ENCODE data around the gene GOLT1A.

Gene GOLT1A

DNA sequence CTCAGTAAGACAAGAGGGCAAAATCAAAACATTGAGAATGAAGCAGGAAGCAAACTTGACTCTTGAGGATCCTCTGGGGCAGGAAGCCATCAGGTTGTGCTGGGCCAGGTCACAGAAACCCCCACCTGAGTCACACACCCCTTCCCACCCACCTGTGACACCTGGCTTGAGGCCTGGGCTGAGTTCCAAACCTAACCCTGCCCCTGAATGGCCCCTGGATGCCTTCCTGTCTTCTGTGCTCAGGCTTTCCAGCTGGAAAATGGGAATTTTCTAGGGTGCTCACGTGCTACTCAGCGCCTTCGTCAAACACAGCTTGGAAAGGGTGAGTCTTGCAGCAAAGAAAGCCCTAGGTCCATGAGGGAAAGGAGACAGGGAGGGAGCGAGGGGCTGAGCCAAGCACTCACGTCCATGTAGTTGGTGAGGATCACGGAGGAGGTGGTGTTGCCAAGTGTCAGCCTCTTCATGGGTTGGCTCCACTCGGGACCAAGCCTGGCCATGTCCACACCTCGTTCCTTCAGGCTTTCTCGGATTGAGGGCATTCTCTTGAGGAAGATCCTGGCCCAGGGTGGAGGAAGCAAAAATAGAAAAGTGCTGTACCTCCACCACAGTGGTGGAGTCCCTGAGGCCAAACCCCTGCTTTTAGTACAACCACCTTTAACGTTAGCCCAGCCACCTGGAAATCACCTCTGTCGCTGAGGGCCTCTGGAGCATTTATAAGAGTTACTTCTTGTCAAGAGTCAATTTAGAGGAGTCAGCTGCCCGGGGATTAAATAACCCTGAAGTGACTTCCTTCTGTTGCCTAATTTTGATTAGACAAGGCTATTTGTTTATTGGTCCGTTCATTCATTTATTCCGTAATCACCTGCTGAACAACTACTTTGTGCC, 51.9 kb downstream of the GOLT1A start:
- DNase-seq (ENCODE audit: low read depth in 1 of 2, low spot score in 1 of 2) = no peak

GRCh38 chr1:204157962-204158361, 55.8 kb downstream of the GOLT1A start:
- DNase-seq (ENCODE audit: low read depth in 1 of 2, low spot score in 1 of 2) = no peak

DNA sequence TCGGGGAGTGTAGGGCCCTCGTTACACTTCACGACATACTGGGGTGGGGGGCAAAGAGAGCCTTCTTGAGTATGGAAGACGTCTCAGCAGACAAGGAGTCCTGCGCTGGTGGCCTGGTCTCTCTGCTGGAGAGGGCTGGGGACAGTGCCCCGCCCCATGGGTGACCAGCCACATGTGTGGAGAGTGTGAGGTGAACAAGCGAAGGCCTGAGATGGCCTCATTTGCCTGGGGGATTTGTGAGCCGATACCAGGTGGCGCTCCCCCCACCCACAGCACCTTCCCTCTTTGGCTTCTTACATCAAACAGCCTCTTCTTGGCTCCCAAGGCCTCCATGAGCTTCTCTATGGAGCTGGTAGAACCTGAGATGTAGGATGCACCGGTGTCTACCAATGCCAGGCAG, 57.9 kb downstream of the GOLT1A start:
- no peak for DNase-seq (ENCODE audit: low read depth in 1 of 2, low spot score in 1 of 2)

- DNase-seq (ENCODE audit: low read depth in 1 of 2, low spot score in 1 of 2) = no peak
Observed at GRCh38 chr1:204154568-204155255, 59.1 kb downstream of the GOLT1A start.

GRCh38 chr1:204153667-204154066, 60.1 kb downstream of the GOLT1A start:
- DNase-seq (ENCODE audit: low read depth in 1 of 2, low spot score in 1 of 2) = no peak

GRCh38 chr1:204152310-204153044, 61.3 kb downstream of the GOLT1A start:
- no peak for DNase-seq (ENCODE audit: low read depth in 1 of 2, low spot score in 1 of 2)

DNA sequence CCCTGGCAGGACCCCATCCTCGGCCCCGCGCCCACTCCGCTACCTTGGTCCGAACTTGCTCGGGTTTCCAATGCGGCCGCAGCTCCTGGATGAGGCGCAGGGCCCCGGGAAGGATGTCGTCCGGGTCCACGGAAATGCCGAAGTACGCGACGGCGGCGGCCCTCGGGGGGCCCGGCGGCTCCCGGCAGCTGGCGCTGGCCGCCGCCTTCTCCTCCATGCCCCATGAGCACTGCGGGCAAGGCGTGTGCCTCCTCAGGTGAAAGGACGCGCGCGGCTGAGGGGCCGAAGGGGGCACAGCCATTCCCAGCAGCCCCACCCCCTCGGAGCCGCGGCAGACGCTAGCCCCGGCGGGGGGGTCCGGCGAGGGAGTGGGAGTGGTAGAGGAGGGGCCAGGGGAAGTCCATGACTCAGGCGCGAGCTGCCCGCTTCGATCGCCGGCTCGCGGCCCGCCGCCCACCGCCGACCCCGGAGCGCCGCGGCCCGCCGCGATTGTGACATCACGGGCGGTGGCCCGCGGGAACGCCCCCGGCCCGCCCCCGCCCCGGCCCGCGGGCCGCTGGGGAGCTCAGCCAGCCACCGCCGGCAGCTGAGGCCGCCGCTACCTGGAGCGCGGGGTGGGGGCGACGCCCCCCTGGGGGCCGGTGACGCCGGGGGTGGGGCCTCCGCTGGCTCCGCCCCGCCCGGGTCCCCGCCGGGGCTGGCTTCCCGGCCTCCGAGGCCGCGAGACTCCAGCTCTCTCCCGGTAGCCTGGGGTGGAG, 62.1 kb downstream of the GOLT1A start, which contains the start of gene ETNK2:
ETNK2 (minus strand) TSS at position 493 of the 758 bp plus-strand sequence; CDS start at position 301, 192 bp downstream.
- peak; percentile 11 to 16 for DNase-seq (ENCODE audit: low read depth in 1 of 2, low spot score in 1 of 2)

DNA sequence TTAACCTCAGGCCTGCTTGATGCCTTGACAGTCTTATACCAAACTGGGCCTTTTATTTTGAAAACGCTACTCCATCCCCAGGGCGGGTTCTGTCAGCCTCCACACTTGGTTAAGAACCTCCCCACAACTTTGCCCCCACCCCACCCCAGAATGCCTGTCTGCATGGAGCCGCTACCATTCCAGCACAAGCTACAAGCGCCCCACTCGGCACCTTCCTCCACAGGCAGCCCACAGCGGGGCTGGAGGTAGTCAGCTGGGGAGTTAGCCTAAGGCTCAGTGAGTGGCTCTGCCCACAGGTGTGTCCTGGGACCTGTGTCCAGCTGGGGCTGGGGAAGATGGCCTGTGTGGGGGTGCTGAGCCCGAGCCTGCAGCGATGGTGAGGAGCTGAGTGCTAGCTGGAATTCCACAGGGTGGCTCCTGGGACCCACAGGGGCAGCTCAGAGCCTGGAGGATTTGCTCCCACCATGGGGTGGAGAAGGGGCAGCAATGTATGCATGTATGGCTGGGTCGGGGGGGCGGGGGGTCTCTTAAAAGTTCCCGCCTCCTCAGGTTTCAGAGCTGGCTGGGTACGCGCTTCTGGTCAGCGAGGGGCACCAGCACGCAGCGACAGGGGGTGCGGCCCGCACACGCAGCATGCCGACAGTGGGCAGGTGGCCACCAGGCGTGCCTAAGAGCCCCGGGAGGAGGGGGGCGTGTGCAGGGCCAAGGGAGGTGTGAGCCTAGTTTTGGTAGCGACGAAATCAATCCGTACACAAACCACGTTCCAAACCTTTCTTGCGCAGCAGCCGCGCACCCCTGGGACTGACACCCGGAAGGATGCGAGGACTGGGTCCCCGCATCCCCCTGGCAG, 62.9 kb downstream of the GOLT1A start:
- no peak for DNase-seq (ENCODE audit: low read depth in 1 of 2, low spot score in 1 of 2)

DNA sequence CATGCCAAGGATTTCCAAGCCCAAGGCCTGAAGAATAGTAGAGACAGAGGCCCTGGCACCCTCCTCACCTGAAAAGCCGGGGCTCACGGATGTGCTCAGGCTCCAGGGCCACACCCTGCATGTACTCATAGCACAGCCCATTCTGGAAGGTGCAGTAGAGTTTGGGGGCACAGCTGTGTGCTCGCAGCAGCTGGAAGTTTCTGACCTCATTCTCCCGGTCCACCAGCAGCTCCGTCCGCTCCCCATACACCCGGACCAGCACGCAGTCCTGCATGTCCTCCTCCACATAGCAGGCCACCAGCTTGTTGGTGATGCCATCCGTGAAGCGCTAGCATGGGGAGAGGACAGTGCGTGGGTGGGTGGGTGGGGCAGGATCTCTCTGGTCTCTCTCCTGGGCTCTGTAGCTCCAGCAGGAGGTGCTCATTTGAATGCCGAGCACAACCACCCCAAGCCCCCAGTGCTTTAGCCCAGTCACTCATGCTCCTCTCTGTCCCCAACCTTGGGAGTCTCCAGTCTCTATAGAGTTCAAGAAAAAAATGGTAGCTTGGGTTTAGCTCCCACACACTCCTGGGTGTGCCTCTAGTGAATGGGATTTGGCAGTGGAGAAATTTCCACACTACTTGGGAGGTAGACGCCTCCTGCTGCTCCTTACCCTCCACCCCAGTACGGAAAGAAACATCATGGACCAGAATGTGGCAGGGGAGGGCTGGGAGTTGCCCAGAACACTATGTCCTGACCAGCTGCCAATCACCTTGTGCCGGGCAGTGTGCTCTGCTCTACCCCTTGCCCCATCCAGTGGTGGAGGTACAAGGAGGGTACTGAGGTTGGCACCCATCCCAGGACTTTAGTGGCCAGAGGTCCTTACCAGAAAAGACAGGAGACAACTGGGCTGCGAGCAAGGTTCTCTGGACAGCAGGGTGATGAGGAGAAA, 63.9 kb downstream of the GOLT1A start:
- DNase-seq (ENCODE audit: low read depth in 1 of 2, low spot score in 1 of 2) = no peak

DNA sequence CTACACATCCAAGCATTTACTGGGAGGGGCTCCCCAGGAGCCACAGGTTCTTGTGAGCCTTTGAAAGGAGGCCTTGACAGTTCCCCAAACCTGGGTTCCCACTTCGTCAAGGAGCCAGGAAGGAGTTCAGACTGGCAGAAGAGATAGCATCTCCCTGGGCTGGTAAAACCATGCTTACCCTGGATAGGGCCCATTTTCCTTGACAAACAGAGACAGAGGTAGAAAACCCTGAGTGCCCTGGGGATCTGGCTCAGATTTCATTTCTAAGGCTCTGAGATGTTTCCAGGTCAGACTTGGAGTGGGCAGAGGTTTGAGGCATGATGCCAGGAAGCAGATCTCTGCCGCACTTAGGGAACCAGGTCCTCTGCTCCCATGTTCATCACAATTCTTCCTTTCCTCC, 64.7 kb downstream of the GOLT1A start:
- no peak for DNase-seq (ENCODE audit: low read depth in 1 of 2, low spot score in 1 of 2)
